ENCODE data around the gene MRPS14.

DNA sequence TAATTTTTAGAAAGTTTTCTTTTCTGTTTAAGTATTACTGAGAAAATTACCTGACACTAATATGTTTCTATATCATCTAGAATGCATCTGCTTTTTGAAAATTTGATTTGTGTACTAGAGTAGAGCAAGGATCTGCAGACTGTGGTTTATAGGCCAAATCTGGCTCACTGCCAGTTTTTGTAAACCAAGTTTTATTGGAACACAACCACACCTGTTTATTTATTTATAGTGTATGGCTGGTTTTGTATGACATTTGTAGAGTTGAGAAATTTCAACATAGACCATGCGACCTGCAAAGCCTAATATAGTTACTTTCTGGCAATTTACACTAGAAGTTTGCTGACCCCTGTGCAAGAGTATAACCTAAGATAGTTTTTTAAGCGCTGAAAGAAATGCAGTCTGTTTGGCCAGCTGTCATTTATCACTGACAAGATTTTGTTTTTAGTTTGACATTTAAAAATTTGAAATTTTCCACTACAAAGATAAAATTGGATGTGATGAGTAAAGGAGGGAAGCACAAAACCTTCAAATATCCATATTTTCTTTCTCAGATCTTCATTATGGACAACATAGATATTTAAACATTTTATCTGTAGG lies 59.6 kb downstream of the MRPS14 start:
- TF ChIP-seq, protein P1, sequence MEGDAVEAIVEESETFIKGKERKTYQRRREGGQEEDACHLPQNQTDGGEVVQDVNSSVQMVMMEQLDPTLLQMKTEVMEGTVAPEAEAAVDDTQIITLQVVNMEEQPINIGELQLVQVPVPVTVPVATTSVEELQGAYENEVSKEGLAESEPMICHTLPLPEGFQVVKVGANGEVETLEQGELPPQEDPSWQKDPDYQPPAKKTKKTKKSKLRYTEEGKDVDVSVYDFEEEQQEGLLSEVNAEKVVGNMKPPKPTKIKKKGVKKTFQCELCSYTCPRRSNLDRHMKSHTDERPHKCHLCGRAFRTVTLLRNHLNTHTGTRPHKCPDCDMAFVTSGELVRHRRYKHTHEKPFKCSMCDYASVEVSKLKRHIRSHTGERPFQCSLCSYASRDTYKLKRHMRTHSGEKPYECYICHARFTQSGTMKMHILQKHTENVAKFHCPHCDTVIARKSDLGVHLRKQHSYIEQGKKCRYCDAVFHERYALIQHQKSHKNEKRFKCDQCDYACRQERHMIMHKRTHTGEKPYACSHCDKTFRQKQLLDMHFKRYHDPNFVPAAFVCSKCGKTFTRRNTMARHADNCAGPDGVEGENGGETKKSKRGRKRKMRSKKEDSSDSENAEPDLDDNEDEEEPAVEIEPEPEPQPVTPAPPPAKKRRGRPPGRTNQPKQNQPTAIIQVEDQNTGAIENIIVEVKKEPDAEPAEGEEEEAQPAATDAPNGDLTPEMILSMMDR (IDR thresholded peaks at IDR 0.05) = no peak
- no peak for TF ChIP-seq POLR2A (IDR thresholded peaks at IDR 0.05)
